HG02885 (cell line): ENCODE measurements around the gene NPIPB2.

Source experiments
- ATAC-seq: cut with Tn5 transposase; IDR thresholded peaks from one replicate; pipeline ENCODE4 v1.9.1; 2021; ENCODE audit warnings: mild to moderate bottlenecking; ENCODE audit not compliant: unreplicated experiment, poor library complexity

NPIPB2 gene

DNA sequence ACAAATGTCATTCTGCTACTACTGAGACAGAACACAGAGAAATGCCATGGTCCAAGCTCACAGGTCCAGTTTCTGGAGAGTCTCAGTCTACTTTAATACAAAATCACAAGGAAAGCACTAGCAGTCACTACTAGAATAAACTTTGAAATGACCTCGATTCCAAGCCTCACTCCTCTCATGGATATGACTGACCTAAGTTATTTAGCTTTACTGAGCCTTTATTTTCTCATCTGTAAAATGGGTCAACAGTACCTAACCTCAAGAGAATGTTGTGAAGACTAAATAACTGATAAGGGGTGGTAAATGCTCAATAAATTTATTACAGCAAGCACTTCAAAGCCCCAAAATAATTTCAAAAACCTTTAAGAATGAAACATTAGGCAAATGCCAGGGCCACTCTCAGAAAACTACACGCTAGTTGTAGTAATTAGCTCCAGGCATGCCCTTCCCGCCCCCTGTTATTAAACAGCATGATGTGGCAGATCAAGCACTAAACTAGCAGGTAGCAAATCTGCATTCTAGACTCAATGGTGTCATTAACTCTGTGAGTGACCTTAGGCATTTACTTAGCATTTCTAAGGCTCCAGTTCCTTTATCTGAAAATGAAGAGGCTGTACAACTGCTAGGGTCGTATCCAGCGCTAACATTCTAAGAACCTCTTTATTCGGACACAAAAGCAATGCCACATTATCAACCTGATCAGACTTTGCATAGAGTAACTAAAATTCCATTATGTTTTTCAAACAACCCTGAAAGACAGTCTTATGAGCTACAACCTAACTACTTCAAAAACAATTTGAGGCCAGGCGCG lies 34.5 kb downstream of the NPIPB2 start:
- ATAC-seq, result no peak

DNA sequence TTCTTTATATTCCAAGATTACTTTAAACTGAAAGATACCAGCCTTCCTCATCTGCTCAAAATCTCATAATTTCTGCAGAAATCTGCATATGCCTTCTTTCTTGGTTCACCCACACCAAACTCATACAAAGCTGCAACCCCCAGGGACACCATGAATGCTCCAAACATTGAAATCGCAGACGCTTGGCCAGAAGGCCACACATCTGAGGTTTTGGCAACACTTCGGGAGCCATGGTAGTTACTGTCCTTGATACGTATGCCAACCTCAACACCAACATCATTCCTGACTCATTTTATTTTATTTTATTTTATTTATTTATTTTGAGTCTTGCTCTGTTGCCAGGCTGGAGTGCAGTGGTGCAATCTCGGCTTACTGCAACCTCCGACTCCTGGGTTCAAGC lies 37.9 kb downstream of the NPIPB2 start:
- ATAC-seq, result no peak

DNA sequence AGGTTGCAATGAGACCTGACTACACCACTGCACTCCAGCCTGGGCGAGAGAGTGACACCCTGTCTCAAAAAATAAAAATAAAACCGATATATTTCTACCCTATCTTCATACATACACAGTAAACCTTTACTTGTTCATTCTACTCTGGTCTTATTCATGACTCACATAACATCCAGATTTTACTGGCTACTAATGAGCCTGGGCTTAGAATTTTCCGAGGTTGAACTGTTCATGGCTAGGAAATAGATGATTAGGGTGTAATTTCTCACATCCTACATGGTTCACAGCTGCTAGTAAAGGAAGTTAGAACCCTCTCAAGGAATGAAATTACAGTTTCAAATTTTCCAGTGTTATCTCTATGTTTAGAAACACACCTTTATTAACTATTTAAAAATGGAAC lies 40.8 kb downstream of the NPIPB2 start:
- no peak for ATAC-seq

DNA sequence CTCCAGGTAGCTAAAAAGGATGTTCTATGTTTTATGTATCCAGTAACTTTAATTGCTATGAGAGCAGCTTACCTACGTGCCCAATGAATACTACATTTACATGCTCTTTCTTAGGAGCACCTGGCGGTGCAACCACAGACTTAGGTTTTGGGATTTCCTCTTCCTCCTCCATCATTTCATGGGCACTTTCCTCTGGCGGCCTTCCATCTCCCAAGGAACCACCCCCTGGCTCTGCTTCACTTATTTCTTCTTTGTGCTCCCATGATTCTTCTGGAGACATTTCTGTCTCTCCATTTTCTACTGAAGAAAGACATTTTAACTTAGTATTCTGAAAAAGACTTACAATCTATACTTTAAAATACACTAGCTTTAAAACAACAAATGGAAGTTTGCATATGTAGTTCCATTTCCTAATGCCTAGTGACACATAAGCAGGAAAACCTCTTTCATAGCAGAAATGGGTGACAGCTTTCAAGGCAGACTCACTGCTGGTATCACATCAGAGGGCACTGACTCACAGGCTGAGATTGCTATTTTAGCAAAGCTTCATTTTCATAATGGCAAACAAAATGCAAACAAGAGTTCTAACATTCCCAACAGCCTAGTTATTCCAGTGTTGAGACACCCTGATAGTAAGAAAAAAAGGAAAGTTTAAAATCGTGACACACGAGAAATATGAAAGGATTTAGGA lies 45.2 kb downstream of the NPIPB2 start:
- no peak for ATAC-seq

- ATAC-seq, result no peak
Measured at GRCh38 chr16:11893571-11893970, 48.3 kb downstream of the NPIPB2 start.

DNA sequence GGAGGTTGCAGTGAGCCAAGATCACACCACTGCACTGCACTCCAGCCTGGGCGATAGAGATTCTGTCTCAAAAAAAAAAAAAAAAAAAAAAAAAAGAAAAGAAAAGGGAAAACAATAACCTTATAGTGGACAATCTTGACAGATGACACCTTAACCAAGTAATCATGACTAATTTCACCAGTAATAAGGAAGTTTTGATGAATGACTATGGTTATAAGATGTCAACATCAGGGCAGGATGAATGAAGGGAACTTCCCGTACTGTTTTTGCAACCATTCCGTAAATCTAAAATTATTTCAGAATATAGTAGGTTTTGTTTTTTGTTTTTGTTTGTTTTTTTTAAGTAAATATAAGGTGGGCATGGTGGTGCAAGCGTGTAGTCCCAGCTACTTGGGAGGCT lies 49.1 kb downstream of the NPIPB2 start:
- no peak for ATAC-seq

DNA sequence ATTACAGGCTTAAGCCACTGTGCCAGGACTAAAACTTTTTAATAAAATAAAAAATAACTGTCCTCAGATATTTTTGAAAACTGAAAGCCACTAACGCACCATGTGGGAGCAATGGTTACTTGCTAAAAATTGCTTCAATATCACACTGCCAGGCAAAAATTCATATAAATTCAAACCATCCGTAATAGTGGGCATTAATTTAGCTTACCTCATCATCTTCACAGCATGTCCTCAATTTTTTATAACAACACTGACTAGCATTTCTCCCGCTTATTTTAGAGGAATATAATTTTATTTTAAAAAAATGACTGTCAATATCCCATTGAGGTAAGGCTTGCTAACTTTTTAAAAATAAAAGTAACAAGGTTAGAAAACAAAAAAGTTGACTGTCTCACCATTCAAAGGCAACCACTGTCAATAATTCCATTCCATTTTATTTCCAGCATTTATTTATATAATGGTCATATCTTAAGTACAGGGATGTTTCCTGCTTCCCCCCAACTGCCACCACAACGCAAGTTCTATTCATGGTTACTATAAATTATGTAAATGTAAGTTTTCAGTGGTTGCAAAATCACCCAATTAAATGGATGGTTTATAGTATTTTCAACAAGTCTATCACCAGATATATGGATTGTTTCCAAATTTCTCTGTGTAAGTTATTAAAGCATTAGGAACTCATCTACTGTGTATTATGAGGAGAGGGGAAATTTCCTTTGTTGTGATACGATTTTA lies 51.4 kb downstream of the NPIPB2 start:
- no peak for ATAC-seq

DNA sequence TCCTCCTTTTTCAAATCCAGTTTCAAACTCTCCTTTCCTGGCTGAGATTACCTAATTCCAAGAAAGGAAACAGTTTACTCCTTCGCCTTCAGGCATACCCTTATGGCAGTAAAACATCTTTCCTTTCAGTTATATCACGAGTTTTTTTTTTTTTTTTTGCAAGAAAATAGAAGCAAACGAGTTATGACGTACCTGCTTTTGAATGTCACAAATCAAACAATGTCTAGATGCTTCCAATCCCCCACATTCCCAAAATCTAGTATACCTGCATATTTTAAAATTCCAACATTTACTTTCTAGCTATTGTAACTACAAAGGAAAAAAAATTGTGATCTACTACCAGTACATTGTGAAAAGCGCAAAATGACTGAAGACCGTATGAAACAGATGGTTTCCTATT lies 55.0 kb downstream of the NPIPB2 start:
- ATAC-seq, result no peak

- no peak for ATAC-seq
Measured at GRCh38 chr16:11884035-11884434, 57.8 kb downstream of the NPIPB2 start.

GRCh38 chr16:11880007-11880406 lies 61.8 kb downstream of the NPIPB2 start:
- no peak for ATAC-seq

DNA sequence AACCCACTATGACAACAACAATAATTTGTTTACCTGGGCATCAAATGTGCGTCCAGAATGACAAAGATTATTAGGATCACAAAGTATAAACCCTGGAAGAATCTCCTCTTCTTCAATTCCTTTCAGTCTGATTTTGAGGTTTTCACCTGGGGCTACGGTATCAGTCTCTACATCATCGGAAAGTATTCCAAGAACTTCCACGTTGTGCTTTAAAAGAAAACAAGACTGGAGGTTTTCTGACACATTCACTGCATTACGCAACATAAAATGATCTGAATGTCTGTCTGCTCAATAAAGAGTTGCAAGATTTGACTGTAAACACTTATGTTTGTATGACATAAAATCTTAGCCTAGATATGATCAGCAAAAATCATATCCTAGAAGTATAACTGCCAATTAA lies 64.5 kb downstream of the NPIPB2 start:
- ATAC-seq, result no peak
